NCI-H128 (cell line): Measurements from ENCODE around the gene YOD1.
"Not testable (repeated sequence)": the region's sequence is repeated elsewhere in the genome, so short reads cannot be mapped to it uniquely, and the experiment has no call there.

Experiments
- DNase-seq: peaks from one replicate; lab custom pipeline; 2025; ENCODE audit not compliant: unreplicated experiment; lab: John Stamatoyannopoulos, UW

Gene YOD1

DNA sequence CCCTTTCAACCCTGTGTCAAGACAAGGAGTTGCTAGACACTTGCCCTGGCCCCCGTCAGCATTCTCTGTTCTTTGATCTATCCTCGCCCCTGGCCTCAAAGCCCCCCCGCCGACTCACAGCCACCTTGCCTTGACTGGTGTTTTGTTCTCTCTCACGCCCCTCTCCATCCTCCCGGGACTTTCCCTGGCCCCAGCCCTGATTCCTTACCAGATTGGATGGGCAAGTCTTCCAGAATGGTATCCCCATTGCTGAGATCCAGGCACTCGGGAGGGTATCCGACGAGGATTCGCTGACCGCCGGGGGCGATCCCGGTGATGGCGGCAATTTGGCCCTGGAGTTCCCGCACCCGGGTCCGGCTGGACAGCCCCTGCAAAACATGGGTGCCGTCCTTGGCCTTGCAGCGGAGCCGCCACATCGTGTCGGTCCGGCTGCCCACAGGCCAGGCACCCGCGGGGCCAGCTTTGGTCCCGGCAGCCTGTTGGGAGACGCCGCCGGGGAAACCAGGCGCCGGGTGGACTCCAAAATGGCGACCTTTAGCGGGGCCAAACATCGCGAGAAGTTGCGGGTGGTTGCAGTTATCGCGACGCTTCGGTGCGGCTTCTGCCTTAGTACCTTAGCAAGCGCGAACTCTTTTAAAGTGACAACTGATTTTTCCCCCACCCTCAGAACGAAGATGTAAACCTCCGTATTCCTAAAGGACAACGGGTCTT, 373 bp downstream of the YOD1 start:
- DNase-seq: peak; percentile 88

DNA sequence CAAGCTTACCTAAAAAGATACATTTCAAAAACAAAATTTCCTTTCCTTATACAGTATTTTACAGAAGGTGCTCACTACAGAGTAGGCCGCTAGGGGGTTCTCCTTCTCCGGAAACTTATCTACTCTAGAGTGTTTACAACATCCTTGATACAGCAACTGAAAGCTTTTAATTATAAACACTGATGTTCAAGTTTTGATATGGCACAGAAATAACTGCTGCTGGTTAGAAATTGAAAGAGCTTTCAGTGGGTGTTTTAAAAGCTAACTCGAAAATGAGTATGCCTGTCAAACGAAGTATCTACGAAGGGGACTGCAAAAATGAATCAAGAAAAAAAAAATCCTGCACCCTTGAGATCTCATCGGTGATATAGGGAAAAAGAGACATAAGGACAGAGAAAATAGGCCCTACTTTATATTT, 1.0 kb downstream of the YOD1 start:
- no peak for DNase-seq

DNA sequence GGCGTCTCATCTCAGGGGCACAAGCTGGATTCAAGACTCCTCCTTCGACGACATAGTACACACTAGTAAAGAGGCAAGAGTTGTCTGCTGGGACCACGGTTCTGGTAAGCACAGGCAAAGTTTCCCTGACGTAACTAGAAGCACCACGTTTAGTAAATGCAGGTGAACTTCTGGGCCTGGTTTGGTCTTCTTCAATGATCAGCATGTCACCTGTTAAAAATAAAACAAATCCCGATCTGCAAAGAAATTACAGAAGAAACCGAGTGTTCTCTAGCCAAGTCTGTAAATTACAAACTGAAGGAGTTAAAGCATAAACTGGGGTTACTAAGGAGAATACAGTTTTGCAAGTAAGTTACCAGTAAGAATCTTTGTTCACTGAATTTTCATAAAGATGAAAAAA, 1.5 kb downstream of the YOD1 start:
- DNase-seq: no peak

DNA sequence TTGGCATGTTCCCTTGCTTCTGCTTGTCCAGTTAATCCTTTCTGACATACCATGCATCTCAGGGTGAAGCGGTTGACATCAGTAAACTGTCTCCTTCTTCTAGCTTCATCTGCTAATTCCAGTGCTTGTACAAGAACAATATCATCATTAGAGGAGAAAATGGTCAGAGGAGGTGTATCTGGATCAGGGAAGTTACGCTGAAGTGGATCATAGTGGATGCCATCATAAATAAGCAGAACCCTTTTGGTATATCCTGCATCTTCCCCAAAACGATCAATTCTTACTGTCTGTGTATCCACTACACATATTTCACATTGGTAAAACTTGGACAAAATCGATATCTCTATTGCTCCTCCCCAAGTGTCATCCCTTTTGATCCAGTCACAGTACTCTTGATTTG, 2.0 kb downstream of the YOD1 start:
- DNase-seq: no peak

DNA sequence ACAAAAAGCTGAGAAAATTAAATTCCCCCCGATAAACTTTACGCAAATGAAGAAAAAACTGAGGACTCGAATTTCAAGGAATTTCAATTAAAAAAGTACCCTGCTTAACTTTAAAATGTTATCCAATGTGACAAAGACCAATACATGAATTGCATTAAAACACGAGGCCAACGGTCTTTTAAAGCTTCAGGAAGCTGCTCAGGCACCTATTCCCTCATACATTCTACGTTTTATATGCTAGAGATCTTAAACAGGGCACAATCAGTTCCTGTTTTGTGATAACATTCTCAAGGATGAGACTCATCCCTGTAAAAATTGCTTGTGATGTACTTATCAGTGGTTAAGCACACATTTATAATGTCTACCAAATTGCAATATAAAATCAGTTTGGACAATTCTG, 3.0 kb downstream of the YOD1 start:
- DNase-seq: no peak

DNA sequence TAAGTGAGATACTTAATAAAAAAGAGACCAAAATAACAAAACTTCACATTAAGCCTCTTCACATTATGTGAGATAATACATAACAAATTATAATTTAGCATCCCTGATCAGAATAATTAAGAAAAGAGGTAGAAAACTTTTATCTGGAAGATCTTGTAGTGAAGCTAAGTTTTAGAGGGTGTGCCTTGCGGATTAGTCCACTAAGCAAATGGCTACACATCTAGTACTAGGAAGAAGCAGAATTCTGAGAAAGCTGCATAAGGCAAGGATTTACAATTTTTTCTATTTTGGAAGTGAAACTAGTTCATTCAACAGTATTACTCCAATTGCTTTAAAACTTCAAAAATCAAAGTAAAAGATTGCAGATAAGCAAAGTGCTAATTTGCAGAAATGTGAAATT, 3.5 kb downstream of the YOD1 start:
- DNase-seq: no peak

DNA sequence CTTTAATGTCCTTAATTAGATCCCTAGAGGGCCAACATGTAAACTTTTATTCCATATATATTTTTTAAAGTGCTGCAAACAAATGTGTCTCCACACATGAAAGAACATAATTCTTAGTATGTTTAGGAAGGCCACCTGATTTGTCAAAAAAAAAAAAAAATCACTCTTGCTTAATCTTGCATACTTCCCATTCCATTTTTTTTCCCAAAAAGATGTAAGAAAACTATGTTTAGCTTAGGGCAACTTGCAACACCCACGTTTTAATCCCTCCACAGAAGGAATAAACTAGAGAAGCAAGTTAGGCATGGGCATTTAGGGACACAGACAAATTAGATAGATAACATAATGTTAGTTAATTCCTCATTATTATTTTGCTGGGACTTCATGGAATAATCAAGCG, 5.6 kb downstream of the YOD1 start:
- no peak for DNase-seq

DNA sequence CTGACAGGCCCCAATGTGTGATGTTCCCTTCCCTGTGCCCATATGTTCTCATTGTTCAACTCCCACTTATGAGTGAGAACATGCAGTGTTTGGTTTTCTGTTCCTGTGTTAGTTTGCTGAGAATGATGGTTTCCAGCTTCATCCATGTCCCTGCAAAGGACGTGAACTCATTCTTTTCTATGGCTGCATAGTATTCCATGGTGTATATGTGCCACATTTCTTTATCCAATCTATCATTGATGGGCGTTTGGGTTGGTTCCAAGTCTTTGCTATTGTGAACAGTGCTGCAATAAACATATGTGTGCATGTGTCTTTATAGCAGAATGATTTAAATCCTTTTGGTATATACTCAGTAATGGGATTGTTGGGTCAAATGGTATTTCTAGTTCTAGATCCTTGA, 9.6 kb downstream of the YOD1 start:
- DNase-seq: not testable (repeated sequence)

DNA sequence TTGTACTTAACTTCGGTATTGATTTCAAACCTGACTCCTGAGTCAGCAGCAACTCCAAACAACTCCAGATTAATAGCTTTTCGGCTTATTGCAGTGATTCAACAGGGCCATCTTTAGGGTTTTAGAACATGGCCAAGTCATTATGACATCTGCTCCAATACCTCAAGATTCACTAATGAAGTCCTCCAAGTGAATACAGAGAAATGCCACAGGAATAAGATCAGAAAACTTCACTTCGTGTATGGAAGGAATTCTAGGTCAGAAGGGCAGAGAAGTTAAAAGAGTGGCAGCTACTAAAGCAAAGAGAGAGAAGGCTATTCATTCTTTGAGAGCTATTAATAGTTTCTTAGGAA, 10.9 kb downstream of the YOD1 start:
- DNase-seq: no peak

DNA sequence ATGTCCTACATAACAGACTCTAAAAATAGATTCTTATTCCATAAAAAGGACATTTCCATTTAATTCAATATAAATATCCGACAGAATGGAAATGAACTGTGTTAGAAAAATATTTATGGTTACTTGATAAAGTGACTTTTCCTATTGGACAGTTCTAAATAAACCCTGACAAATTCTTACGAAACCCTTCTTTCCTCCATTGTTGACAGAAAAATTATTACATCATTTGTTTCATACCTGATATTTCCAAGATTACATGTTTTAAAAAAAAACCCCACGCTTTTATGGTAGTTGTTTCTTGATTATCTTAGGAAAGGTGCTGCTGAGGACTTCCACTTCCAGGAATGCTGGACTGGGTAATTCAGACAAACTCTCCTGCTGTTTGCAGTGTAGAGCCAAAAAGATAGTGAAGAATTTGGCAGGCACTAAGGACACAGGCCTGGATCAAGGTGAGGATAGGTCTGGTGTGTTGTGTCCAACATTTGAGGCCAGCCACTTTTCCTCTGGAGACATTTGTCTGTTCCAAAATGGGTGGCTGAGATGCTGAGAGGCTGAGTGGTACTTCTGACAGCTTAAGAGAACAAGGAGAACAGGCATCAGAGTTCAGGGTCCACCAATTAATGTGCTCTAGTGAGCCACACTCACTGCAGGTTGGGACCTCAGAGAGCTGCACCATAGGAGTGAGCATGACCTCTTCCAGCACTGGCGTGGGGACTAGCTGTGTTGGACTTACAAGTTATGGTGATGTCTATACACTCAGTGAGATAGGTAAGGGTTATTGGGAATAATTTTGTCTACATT, 11.4 kb downstream of the YOD1 start:
- DNase-seq: no peak

DNA sequence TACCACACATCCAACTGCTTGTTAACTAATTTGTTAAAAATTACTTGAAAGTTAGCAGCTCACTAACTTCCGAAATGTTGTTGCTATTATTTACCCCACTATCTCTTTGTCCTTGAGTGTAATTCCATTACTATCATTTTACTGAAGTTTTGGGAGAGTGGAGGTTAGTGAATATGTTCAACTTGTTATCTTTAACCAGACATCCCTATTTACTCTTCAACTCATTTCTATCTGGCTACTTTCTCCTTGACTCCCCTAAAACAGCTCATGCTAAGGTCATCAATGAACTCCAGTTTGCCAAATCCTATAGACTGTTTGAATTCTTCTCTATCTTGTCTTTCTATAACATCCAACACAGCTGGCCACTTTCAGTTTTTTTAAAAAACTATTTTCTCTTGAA, 14.1 kb downstream of the YOD1 start:
- no peak for DNase-seq

DNA sequence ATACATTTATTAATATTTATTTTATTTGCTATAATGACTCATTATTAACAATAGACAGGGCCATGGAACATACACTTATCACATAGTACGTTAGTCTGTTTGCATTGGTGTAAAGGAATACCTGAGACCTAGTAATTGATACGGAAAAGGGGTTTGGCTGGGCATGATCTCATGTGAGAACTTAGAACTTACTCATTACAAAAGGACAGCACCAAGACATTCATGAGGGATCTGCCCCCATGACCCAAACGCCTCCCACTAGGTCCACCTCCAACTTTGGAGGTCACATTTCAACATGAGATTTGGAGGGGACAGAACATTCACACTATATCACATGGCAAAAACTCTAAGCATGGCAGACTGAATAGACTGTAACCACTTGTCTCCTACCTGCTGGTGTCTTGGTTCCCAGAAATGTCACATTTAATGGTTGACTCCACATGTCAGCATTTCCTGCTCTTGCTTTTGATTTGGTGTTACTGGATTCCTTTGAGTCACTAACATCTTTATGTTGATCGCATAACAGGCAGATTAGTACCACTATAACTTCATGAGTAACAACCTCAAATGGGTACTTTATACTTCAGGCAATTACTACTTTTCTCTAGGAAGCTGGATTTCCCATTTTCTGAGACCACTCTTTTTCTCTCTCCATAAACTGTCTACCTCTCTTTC, 15.0 kb downstream of the YOD1 start:
- no peak for DNase-seq

DNA sequence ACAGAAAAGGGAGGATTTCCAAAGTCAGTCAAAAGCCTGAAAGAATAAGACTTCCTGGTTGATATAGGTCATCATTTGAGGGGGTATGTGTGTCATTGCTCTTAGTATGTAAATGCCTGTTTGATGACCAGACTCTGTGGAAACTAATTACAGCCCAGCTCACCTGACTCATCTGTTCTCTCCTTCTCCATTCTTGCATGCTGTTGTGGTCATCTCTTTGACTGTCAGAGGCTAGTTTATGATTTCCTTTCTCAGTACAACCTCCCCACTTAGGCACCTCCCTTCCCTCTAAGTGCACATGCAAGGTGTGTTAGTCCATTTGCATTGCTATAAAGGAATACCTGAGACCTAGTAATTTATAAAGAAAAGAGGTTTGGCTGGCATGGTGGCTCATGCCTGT, 16.0 kb downstream of the YOD1 start:
- DNase-seq: no peak

DNA sequence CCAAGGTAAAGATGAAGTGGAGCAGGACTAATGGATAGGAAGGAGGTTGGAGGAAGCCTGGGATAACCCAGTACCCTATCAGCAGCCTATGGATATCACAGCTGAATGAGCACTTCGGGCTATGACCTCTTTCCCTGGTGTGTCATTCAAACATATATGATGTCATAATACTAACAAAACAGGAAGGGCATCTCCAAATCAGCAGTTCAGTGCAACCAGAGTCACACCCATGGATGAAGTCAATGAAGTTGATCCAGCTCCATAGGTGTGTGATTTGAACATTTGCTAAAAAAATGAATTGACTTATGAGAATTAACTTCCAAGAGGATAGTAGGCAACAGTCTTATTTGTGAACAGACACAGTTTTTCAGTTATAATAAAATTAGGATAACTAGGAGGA, 16.8 kb downstream of the YOD1 start:
- no peak for DNase-seq

DNA sequence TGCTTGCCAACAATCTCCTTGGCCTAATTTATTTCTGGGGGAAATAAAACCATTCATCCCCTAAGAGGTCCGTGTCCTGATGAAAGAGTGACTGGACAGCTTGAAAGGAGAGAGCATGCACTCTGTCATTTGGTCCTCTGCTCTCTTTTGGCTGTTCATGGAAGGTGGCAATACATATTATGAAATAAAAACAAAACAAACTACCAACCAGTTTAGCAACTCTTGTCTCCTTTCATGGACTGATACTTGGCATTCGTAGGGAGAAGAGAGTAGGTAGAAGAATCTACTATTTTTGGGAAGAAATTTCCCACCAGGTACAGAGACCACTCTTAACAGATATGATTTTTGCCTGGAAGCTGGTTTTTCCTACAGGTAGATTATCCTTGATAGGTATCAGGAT, 17.7 kb downstream of the YOD1 start:
- no peak for DNase-seq

DNA sequence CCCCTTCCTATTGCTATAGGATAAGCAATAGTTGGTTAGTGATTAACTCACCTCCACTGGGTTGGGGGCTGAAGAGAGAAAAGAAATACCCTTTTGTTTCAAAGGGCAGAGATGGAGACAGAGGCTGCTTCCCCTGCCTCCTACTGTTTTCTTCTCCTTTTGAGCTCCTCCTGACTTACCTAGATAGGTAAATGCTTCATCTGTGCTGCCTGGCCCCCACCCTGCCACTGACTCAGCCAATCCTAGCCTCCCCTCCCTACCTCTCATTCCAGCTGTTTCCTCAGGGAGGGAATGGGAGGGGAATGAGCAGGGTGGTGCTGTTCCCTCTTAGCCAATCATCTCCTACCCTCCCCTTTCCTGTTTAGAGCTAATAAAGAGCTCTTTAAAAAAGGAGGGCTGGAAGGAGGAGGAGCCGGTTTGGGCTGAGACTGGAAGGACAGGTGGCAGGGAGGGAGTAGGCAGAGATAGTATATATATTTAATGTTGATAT, 18.4 kb downstream of the YOD1 start, which contains the start of gene C1orf116:
Gene C1orf116, minus strand, starts transcription at position 229 of the 490 bp plus-strand sequence. CDS start 5,158 bp downstream, outside the sequence.
- DNase-seq: no peak

DNA sequence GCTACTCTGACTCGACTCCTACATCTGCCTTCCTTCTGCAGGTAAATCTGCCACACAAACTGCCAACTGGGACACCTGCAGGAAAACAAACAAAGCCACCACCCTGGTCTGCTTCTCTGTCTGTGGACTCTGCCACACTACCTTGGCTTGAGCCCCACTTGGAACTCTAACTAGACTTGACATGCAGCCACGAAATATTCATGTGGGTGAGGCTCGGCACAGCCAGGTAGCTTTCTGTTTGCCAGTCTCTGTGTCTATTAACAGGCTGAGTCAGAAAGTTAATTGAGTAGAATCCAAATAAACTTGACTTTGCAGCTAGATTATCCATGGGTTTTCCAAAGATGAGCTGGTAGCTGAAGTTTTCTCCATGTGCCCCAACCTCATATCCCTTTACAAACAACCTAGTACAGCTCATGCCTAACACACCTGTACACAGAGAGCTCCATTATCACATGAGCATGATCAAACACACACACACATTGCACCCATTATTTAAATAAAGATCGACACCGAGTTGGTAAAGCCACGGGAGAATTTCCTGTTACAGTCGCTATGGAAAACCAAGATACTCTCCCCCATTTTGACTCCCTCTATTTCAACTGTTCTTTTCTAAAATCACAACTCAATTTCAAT, 19.3 kb downstream of the YOD1 start:
- DNase-seq: no peak

DNA sequence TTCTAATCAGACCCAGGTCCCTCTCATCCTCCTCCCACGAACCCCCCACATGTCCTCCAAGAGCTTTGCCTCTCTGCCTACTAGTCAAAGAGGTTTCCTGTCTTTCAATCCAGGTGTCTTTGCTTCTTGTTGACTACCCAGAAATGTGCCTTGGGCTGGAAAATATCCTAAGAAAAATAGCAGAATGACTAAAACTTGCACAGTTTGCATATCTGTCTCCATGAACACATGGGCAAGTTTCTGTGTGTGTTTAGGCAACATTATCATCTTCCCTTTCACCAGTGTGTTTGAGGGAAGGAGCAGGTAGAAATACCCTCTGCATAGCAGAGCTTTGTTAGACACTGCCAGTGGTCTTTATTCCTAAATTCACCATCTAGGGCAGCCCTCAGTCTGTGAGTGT, 20.0 kb downstream of the YOD1 start:
- DNase-seq: no peak

DNA sequence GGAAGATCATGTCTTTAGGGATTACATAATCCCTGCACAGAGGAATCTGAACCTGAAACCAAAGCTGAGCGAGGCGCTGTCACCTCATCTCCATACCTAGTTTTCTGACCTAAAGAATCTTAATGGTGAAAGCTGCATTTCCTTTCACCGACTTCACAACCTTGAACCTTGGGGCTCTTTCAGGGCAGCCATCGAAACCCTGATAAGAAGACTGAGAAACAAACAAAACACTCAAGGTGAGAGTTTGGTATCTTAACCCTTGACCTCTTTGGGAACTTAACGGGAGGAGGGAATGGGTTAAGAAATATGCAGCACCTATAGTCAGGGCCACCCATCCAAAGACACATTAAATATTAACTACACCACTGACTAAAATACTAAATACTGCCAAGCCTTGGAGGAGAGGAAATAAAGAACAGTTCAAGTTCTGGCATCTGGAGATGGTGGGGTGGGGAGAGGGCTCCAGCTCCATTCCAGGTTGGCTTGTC, 20.4 kb downstream of the YOD1 start:
- DNase-seq: no peak

DNA sequence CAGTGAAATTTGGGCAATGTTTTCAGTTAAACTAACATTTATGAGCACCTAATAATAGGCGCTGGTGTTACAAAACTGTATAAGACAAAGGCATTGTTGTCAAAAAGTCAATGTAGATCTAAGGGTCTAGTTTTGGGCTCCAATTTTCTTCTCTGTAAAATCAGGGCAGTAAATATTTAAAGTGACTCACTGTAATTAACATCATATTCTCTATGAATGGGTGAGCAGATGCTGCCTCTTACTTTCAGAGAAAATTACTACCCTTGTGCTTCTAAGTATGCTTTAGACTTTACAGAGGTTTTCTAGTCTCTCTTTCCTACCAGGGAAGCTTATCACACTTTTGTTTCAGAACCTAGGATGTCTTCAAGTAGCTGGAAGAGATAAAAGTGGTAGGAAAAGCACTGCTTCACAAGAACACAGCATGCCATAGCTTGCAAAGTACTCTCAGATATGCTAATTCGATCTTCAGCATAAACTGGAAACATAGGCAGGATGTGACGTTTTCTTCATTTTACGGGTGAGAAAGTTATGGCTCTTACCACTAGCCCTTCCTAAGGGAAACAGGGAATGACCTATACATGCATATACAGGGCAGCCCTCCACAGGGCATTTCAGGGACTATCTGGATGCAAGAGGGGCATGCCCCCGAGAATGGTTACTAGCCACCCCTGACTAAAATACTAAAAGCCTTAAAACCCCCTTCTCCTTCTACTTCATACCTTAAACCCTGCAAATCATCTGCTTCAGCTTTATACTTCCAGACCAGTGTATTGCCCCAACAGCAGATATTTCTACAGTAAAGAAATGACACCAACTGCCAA, 21.1 kb downstream of the YOD1 start:
- DNase-seq: no peak
